Mesendoderm (in vitro differentiated cells): ENCODE measurements around the gene SMU1.

Source experiments
- DNase-seq: peaks from one replicate; pipeline ENCODE4 v3.0.0; 2013
- H2AK5ac ChIP-seq: 2 replicates; pipeline ENCODE4 v1.6.1; 2013; ENCODE audit warnings: low read length, inconsistent platforms
- H2BK120ac ChIP-seq: 2 replicates; pipeline ENCODE4 v1.6.1; 2013; ENCODE audit warnings: low read depth, mild to moderate bottlenecking, low read length, moderate library complexity, mixed read lengths
- H2BK15ac ChIP-seq: replicated peaks from 2 replicates; pipeline ENCODE4 v1.6.1; 2013; ENCODE audit warnings: low read depth, mild to moderate bottlenecking, moderate library complexity
- H2BK5ac ChIP-seq: 2 replicates; pipeline ENCODE4 v1.6.1; 2013; ENCODE audit warnings: low read length, inconsistent platforms
- H3K18ac ChIP-seq: 2 replicates; pipeline ENCODE4 v1.6.1; 2013; ENCODE audit warnings: mild to moderate bottlenecking, low read length, mixed read lengths
- H3K23ac ChIP-seq: one replicate; pipeline ENCODE4 v1.6.1; 2013; ENCODE audit warnings: low read length
- H3K27ac ChIP-seq: 2 replicates; pipeline ENCODE4 v1.5.1; 2013; ENCODE audit warnings: low read depth, mild to moderate bottlenecking, inconsistent platforms, low read length, moderate library complexity
- H3K27me3 ChIP-seq: 2 replicates; pipeline ENCODE4 v1.6.1; 2013; ENCODE audit warnings: low read length, control low read depth, mild to moderate bottlenecking, inconsistent platforms; ENCODE audit not compliant: insufficient read depth, poor library complexity
- H3K36me3 ChIP-seq: 2 replicates; pipeline ENCODE4 v1.6.1; 2013; ENCODE audit warnings: low read length, inconsistent platforms; ENCODE audit not compliant: control insufficient read depth, insufficient read depth
- H3K4ac ChIP-seq: one replicate; pipeline ENCODE4 v1.6.1; 2013; ENCODE audit warnings: low read depth, mild to moderate bottlenecking, low read length, moderate library complexity
- H3K4me1 ChIP-seq: 2 replicates; pipeline ENCODE4 v1.6.1; 2013; ENCODE audit warnings: low read depth, low read length, inconsistent platforms; ENCODE audit not compliant: control insufficient read depth
- H3K4me2 ChIP-seq: 2 replicates; pipeline ENCODE4 v1.6.1; 2013; ENCODE audit warnings: low read length
- H3K4me3 ChIP-seq: 2 replicates; pipeline ENCODE4 v1.5.1; 2013; ENCODE audit warnings: mild to moderate bottlenecking, low read length
- H3K56ac ChIP-seq: one replicate; pipeline ENCODE4 v1.6.1; 2013; ENCODE audit warnings: low read length
- H3K79me1 ChIP-seq: 2 replicates; pipeline ENCODE4 v1.6.1; 2013; ENCODE audit warnings: low read length, inconsistent platforms
- H3K79me2 ChIP-seq: 2 replicates; pipeline ENCODE4 v1.6.1; 2013; ENCODE audit warnings: mild to moderate bottlenecking, low read length; ENCODE audit not compliant: control insufficient read depth, insufficient read depth
- H3K9ac ChIP-seq: 2 replicates; pipeline ENCODE4 v1.6.1; 2013; ENCODE audit warnings: low read length, inconsistent platforms
- H4K5ac ChIP-seq: one replicate; pipeline ENCODE4 v1.6.1; 2013; ENCODE audit warnings: low read length
- H4K8ac ChIP-seq: one replicate; pipeline ENCODE4 v1.6.1; 2013; ENCODE audit warnings: low read depth, mild to moderate bottlenecking, control low read depth, low read length, moderate library complexity
- WGBS: extraction: QIAGEN DNeasy Blood & Tissue Kit; methylation state at CpG from one replicate; pipeline ENCODE4 v1.1.7; 2013; ENCODE audit warnings: low lambda C conversion rate, missing lambda C conversion rate; ENCODE audit not compliant: insufficient coverage; ENCODE audit errors: extremely low coverage; 5-methylcytosine and 5-hydroxymethylcytosine counted together

SMU1 gene

DNA sequence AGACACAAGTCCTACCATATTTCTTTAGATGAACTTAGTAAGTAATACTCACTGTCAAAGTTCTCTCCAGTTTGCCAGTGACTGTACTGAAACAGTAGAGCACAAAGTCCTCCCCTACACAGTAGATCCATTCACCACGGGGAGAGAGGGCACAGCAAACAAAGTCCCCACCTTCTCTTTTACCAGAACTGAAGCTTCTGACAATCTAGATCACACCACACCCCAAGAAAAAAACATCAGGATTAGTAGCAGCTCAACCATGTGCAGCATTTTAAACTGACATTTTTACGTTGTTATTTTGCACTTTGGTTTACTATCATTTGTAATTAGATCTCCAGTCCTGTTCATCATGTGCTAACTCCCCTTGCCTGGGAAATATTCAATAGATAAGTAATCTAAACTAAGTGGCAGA, 28.4 kb downstream of the SMU1 start:
- Histone ChIP-seq H2BK120ac (no peak overlapping the region), H3K36me3 (peaks cover 11% of the 10 kb centered on the region), H3K4me1 (peaks cover 2% of the 10 kb centered on the region), H3K27ac (no peak overlapping the region), H3K4me2 (no peak overlapping the region), H3K4me3 (no peak overlapping the region), H3K27me3 (no peaks in the 10 kb centered on the region), H4K8ac (no peak overlapping the region), H3K79me1 (no peaks in the 10 kb centered on the region), H2AK5ac (no peak overlapping the region), H3K4ac (no peak overlapping the region), H3K23ac (no peak overlapping the region), H3K79me2 (no peaks in the 10 kb centered on the region), H4K5ac (no peak overlapping the region), H3K56ac (no peak overlapping the region), H3K9ac (no peak overlapping the region), H2BK5ac (no peak overlapping the region), H2BK15ac (no peak overlapping the region), H3K18ac (no peak overlapping the region)
- no CpG with 5 or more reads among the region's 2 CpGs for WGBS
- no peak for DNase-seq

DNA sequence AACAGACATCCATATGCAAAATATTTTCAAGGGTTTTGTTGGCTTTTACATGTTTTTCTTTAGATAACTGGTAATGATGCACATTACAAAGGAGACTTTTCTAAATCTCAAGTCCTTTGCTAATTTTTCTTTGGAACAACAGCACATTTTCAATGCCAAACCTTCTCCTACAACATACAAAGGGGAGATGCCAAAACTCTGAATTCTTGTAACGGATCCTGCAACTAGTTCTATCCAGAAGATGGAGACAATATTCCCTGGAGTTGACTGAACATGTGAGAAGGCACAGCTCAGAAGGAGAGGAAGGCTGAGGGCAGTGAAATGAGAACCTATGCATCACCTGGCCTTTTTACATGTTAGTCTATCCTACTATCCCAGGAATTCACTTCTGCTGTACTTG, 30.4 kb downstream of the SMU1 start:
- no peak for DNase-seq
- H3K79me2 ChIP-seq = no peaks in the 10 kb centered on the region
- no peaks in the 10 kb centered on the region for H3K27me3 ChIP-seq
- H3K18ac ChIP-seq = no peak overlapping the region
- no CpG with 5 or more reads among the region's 1 CpG for WGBS
- H4K5ac ChIP-seq = no peak overlapping the region
- H3K9ac ChIP-seq = no peak overlapping the region
- no peak overlapping the region for H2AK5ac ChIP-seq
- H2BK5ac ChIP-seq = no peak overlapping the region
- H3K4me2 ChIP-seq = no peak overlapping the region
- no peak overlapping the region for H3K56ac ChIP-seq
- H4K8ac ChIP-seq = no peak overlapping the region
- no peak overlapping the region for H2BK120ac ChIP-seq
- no peak overlapping the region for H3K27ac ChIP-seq
- no peaks in the 10 kb centered on the region for H3K79me1 ChIP-seq
- H3K4me3 ChIP-seq = no peak overlapping the region
- no peak overlapping the region for H3K23ac ChIP-seq
- no peak overlapping the region for H3K4ac ChIP-seq
- peaks cover 8% of the 10 kb centered on the region for H3K36me3 ChIP-seq
- H3K4me1 ChIP-seq = peaks cover 2% of the 10 kb centered on the region
- H2BK15ac ChIP-seq = no peak overlapping the region

DNA sequence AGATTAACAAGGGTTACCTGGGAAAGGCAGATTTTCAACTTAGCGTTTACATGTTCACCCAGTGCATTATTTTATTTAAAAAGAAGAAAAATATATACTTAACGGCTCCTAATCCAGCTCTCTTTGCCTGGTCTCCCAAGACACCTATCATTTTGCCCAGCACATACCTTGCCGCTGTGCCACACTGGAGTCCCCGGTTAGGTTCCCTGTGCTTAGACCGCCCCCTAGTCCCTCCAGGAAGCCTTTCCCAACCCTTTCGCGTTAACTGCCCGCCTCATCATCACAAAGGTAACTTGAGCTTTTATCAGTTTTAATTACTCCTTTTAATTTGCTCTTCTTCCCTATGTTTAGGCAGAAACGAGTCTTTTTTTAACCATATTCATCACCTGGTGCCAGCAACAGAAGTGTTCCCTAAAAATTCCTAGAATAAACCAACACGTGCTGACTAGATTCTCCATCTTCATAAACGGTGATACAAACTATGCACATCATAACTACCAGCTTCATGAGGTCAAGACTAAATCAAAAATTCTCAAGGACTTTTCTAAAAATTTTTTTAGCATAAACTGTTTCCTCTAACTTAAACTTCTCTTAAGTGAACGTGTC, 31.7 kb downstream of the SMU1 start:
- H3K27me3 ChIP-seq = no peaks in the 10 kb centered on the region
- H3K4me1 ChIP-seq = peaks cover 2% of the 10 kb centered on the region
- no peak overlapping the region for H4K8ac ChIP-seq
- H3K56ac ChIP-seq = peak overlapping the region; percentile 83
- no peak overlapping the region for H3K23ac ChIP-seq
- H3K36me3 ChIP-seq = peaks cover 8% of the 10 kb centered on the region
- H2BK15ac ChIP-seq = no peak overlapping the region
- H2AK5ac ChIP-seq = no peak overlapping the region
- no peaks in the 10 kb centered on the region for H3K79me1 ChIP-seq
- H2BK120ac ChIP-seq = no peak overlapping the region
- no peak overlapping the region for H3K18ac ChIP-seq
- no peak overlapping the region for H3K27ac ChIP-seq
- H2BK5ac ChIP-seq = no peak overlapping the region
- peak overlapping the region; percentile 67 for H3K9ac ChIP-seq
- peak overlapping the region; percentile 64 for H3K4me3 ChIP-seq
- no peak overlapping the region for H4K5ac ChIP-seq
- H3K79me2 ChIP-seq = no peaks in the 10 kb centered on the region
- no CpG with 5 or more reads among the region's 12 CpGs for WGBS
- no peak overlapping the region for H3K4ac ChIP-seq
- DNase-seq = peak; percentile 74
- H3K4me2 ChIP-seq = peak overlapping the region; percentile 85

DNA sequence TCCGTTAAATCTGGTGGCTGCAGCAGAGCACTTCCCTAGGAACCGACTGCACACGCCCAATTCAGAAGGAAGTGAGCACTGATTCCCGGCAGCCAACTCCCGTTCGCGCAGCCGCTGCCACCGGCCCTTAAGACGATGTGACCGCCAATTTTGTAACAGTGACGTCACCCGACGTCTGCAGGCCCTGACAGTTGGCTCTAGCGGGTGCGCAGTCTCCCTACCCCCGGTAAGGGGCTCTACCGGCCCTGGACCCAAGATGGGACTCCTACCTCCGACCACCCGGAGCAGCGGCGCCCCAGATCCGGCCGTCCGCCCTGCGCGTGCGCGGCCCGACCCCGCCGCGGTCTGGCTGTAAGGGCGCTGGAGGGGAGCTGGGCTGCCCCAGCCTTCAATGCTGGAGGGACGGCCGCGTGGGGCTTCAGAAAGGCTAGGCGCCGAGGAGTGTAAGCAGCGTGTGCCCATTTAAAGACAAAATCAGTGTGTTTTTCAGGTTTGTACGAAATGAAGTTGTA, 32.3 kb downstream of the SMU1 start:
- no peak overlapping the region for H4K5ac ChIP-seq
- H3K79me1 ChIP-seq = no peaks in the 10 kb centered on the region
- no peak overlapping the region for H2BK120ac ChIP-seq
- no peak overlapping the region for H2BK5ac ChIP-seq
- peak; percentile 93 for DNase-seq
- H3K79me2 ChIP-seq = no peaks in the 10 kb centered on the region
- H3K18ac ChIP-seq = no peak overlapping the region
- peak overlapping the region; percentile 83 for H3K56ac ChIP-seq
- H3K36me3 ChIP-seq = peaks cover 6% of the 10 kb centered on the region
- no peaks in the 10 kb centered on the region for H3K27me3 ChIP-seq
- H2AK5ac ChIP-seq = no peak overlapping the region
- no peak overlapping the region for H3K27ac ChIP-seq
- H3K9ac ChIP-seq = peak overlapping the region; percentile 67
- H2BK15ac ChIP-seq = no peak overlapping the region
- H3K23ac ChIP-seq = no peak overlapping the region
- peak overlapping the region; percentile 64 for H3K4me3 ChIP-seq
- no peak overlapping the region for H3K4ac ChIP-seq
- H3K4me2 ChIP-seq = peak overlapping the region; percentile 85
- no peak overlapping the region for H4K8ac ChIP-seq
- H3K4me1 ChIP-seq = peaks cover 2% of the 10 kb centered on the region
- no CpG with 5 or more reads among the region's 41 CpGs for WGBS

DNA sequence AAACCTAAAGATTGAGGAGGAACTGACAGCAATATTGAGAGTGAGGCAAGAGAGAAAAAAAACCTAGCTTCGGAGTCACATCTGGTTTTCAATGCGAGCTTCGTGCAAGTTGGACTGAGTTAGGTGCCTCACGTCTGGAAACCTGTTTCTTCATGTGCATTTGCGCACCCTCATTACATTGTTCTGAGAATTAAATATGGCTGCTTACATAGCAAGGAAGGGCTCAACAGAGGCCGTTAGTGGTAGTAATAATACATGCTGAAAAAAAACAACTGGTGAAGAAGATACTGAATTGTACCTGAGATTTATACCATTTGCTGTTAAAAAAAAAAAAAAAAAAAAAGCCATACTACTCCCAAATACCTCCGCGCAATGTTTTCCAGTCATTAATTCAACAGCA, 32.8 kb downstream of the SMU1 start:
- Histone ChIP-seq H3K23ac (no peak overlapping the region), H3K79me2 (no peaks in the 10 kb centered on the region), H3K18ac (no peak overlapping the region), H3K4me2 (peak overlapping the region; percentile 85), H3K4me1 (peaks cover 2% of the 10 kb centered on the region), H3K79me1 (no peaks in the 10 kb centered on the region), H3K9ac (peak overlapping the region; percentile 67), H3K56ac (peak overlapping the region; percentile 83), H3K4ac (no peak overlapping the region), H4K8ac (no peak overlapping the region), H3K27ac (no peak overlapping the region), H2BK15ac (no peak overlapping the region), H2BK120ac (no peak overlapping the region), H3K27me3 (no peaks in the 10 kb centered on the region), H4K5ac (no peak overlapping the region), H3K4me3 (no peak overlapping the region), H3K36me3 (peaks cover 6% of the 10 kb centered on the region), H2AK5ac (no peak overlapping the region), H2BK5ac (no peak overlapping the region)
- no CpG with 5 or more reads among the region's 8 CpGs for WGBS
- no peak for DNase-seq

DNA sequence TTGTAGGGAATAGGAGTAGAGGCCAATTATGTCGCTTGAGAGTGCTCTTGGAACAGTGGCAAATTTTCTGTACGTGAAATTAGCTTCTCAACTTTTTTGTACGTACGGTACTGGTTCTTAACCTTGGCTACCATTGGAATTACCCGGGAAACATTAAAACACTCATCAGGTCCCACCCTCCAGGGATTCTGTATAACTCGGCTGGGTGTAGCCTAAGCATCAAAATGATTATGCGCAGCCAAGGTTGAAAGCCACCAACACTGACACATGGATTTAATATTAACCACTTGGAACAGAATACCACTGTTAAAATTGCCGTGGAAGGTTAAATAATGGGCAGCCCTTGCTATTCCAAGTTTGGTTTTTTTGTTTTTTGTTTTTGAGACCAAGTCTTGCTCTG, 34.0 kb downstream of the SMU1 start:
- H3K4me1 ChIP-seq = peaks cover 2% of the 10 kb centered on the region
- no peak overlapping the region for H4K5ac ChIP-seq
- no peak overlapping the region for H3K27ac ChIP-seq
- no peaks in the 10 kb centered on the region for H3K79me2 ChIP-seq
- H2AK5ac ChIP-seq = no peak overlapping the region
- no peak for DNase-seq
- H3K9ac ChIP-seq = no peak overlapping the region
- H3K18ac ChIP-seq = no peak overlapping the region
- H3K4ac ChIP-seq = no peak overlapping the region
- peak overlapping the region; percentile 44 for H4K8ac ChIP-seq
- no peaks in the 10 kb centered on the region for H3K27me3 ChIP-seq
- no CpG with 5 or more reads among the region's 8 CpGs for WGBS
- H2BK120ac ChIP-seq = no peak overlapping the region
- no peak overlapping the region for H3K4me2 ChIP-seq
- H3K79me1 ChIP-seq = no peaks in the 10 kb centered on the region
- H3K36me3 ChIP-seq = peaks cover 5% of the 10 kb centered on the region
- no peak overlapping the region for H2BK15ac ChIP-seq
- no peak overlapping the region for H2BK5ac ChIP-seq
- H3K4me3 ChIP-seq = no peak overlapping the region
- H3K56ac ChIP-seq = no peak overlapping the region
- no peak overlapping the region for H3K23ac ChIP-seq
